GM21528 (cell line): ENCODE measurements around the gene NRCAM.

Experiments used
- ATAC-seq: cut with Tn5 transposase; IDR thresholded peaks from one replicate; pipeline ENCODE4 v1.9.1; 2021; ENCODE audit warnings: mild to moderate bottlenecking, moderate library complexity; ENCODE audit not compliant: unreplicated experiment, low FRiP score

Gene NRCAM

GRCh38 chr7:108181073-108181985, 274.9 kb downstream of the NRCAM start:
- ATAC-seq: no peak

GRCh38 chr7:108178398-108178797, 277.8 kb downstream of the NRCAM start:
- ATAC-seq: no peak

GRCh38 chr7:108171164-108171563, 285.1 kb downstream of the NRCAM start:
- no peak for ATAC-seq

GRCh38 chr7:108170251-108170650, 286.0 kb downstream of the NRCAM start:
- ATAC-seq: no peak

GRCh38 chr7:108167460-108167859, 288.8 kb downstream of the NRCAM start:
- ATAC-seq: no peak

- ATAC-seq: no peak
Observed at GRCh38 chr7:108166687-108167086, 289.5 kb downstream of the NRCAM start.

GRCh38 chr7:108165723-108166122, 290.5 kb downstream of the NRCAM start:
- ATAC-seq: no peak

GRCh38 chr7:108164946-108165345, 291.3 kb downstream of the NRCAM start:
- ATAC-seq: no peak

GRCh38 chr7:108164342-108164741, 291.9 kb downstream of the NRCAM start:
- ATAC-seq: no peak

GRCh38 chr7:108158776-108159175, 297.5 kb downstream of the NRCAM start:
- no peak for ATAC-seq

GRCh38 chr7:108157606-108158335, 298.5 kb downstream of the NRCAM start:
- ATAC-seq: no peak

GRCh38 chr7:108156897-108157605, 299.2 kb downstream of the NRCAM start:
- no peak for ATAC-seq

GRCh38 chr7:108152198-108152597, 304.0 kb downstream of the NRCAM start:
- no peak for ATAC-seq

- no peak for ATAC-seq
Observed at GRCh38 chr7:108149908-108150307, 306.3 kb downstream of the NRCAM start.

GRCh38 chr7:108149119-108149518, 307.1 kb downstream of the NRCAM start:
- ATAC-seq: no peak

- ATAC-seq: no peak
Observed at GRCh38 chr7:108147031-108147563, 309.1 kb downstream of the NRCAM start.

GRCh38 chr7:108146070-108146842, 310.0 kb downstream of the NRCAM start:
- no peak for ATAC-seq

GRCh38 chr7:108145401-108145800, 310.8 kb downstream of the NRCAM start:
- no peak for ATAC-seq

- ATAC-seq: no peak
Observed at GRCh38 chr7:108144931-108145330, 311.3 kb downstream of the NRCAM start.
